ENCODE results near the gene SCD5.

DNA sequence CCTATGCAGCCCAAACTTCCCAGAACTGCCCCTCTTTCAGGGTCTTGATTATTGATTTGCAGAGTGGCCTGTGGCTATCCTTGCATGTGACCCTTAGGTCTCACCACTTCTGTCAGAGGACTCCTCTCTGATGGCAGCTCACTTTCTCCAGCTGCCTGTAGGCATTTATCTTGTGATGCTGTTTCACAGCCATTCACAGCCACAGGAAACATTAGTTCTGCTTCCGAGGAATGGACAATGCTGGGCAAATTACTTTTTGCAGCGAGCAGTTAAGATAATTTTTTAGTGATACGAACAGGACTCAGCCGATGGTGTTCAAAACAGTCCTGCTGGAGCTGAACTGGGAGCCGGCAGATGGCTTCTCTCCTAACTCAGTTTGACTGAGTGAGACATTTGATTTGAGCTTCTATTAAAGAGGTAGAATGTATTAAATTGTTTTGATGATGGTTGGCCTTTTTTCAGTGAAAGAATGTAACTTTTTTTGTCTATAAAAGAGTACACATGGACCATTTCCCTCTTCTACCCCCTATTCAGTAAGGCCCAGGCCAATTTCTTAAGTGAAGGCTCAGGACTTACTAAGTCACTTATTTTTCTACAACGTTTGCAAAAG lies 178.4 kb downstream of the SCD5 start:
- TF ChIP-seq, protein P1, sequence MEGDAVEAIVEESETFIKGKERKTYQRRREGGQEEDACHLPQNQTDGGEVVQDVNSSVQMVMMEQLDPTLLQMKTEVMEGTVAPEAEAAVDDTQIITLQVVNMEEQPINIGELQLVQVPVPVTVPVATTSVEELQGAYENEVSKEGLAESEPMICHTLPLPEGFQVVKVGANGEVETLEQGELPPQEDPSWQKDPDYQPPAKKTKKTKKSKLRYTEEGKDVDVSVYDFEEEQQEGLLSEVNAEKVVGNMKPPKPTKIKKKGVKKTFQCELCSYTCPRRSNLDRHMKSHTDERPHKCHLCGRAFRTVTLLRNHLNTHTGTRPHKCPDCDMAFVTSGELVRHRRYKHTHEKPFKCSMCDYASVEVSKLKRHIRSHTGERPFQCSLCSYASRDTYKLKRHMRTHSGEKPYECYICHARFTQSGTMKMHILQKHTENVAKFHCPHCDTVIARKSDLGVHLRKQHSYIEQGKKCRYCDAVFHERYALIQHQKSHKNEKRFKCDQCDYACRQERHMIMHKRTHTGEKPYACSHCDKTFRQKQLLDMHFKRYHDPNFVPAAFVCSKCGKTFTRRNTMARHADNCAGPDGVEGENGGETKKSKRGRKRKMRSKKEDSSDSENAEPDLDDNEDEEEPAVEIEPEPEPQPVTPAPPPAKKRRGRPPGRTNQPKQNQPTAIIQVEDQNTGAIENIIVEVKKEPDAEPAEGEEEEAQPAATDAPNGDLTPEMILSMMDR (IDR thresholded peaks at IDR 0.05; ENCODE audit: insufficient read depth, low read depth, low read length) = no peak
- TF ChIP-seq EZH2 (IDR thresholded peaks at IDR 0.05; ENCODE audit: insufficient read depth, low read length) = no peak

Measured in astrocyte (in vitro differentiated cells and primary cell).